Right lobe of liver (tissue), 6 donors: ENCODE measurements around the gene NUTF2. TPM values are rescaled to one million over a fixed set of nuclear protein-coding genes. Genes with fewer than 3 reads are reported as not detected.

ENCODE experiments used
- ATAC-seq, 4 donors: fragments of 200-7000 bp; cut with Tn5 transposase; one replicate each; pipeline ENCODE4 v1.9.1; 2020; ENCODE audit warnings: mild to moderate bottlenecking in 4 of 4, moderate library complexity in 4 of 4
- DNase-seq, 3 donors: peaks; one replicate each; pipeline ENCODE4 v3.0.0-alpha.2; 2020
- H3K27ac ChIP-seq, 3 donors: fragments of 200-600 bp; one replicate each; pipeline ENCODE4 v1.8.0; 2022
- H3K27me3 ChIP-seq, 2 donors: fragments of 200-600 bp; one replicate each; pipeline ENCODE4 v1.8.0; 2022
- H3K36me3 ChIP-seq, 4 donors: fragments of 200-600 bp; sonication (generic) in 1 of 4; one replicate each; pipeline versions ENCODE4 v1.5.1 to v1.8.0; 2017 to 2022; ENCODE audit warnings: control low read depth in 1 of 4
- H3K4me1 ChIP-seq, 4 donors: fragments of 200-600 bp; sonication (generic) in 1 of 4; one replicate each; pipeline versions ENCODE4 v1.5.1 to v1.8.0; 2017 to 2022; ENCODE audit warnings: control low read depth in 1 of 4
- H3K4me3 ChIP-seq, 3 donors: fragments of 200-600 bp; one replicate each; pipeline ENCODE4 v1.8.0; 2022
- H3K9me3 ChIP-seq, 4 donors: fragments of 200-600 bp; sonication (generic) in 1 of 4; one replicate each; pipeline versions ENCODE4 v1.5.1 to v1.8.0; 2017 to 2022; ENCODE audit warnings: control low read depth in 1 of 4
- CTCF ChIP-seq, 4 donors: fragments of 200-600 bp in 3 of 4; fragments of 450-650 bp in 1 of 4; IDR thresholded peaks; one replicate each; pipeline versions ENCODE4 v1.5.1 to v1.8.0; 2016 to 2022; ENCODE audit warnings: antibody characterized with exemption in 4 of 4, mild to moderate bottlenecking in 2 of 4
- POLR2A ChIP-seq: fragments of 450-650 bp; IDR thresholded peaks from one replicate; pipeline ENCODE4 v1.6.1; 2017; ENCODE audit warnings: antibody characterized with exemption, mild to moderate bottlenecking
- WGBS: methylation state at CpG from one replicate; pipeline ENCODE4 v1.1.6; 2018; ENCODE audit warnings: low coverage, low lambda C conversion rate; ENCODE audit not compliant: insufficient coverage; ENCODE audit errors: missing lambda C conversion rate; 5-methylcytosine and 5-hydroxymethylcytosine counted together
- intact Hi-C, 2 donors: fragments of 100-400 bp; cut with DNase I; formaldehyde crosslinking; loops; one replicate each; pipeline versions ENCODE4 v1.11.2 to v1.14.1; 2022
- total RNA-seq, 6 experiments: library from RNA; depleted of rRNA in 2 of 6; stranded (reverse); fragments of >200 nt in 2 of 6; fragmentation: NEBNext Ultra II Directional in 3 of 6; extraction: Animal tissue kit (Norgen Biotek cat#: 25700) in 3 of 6; gene quantifications; one replicate each; pipeline versions ENCODE4 v1.1.0 to v1.2.4, GENCODE V29; 2016 to 2023
- donor health status: DM: no; HTN: yes; CAD: no.
- donor health status: DM: no; HTN: no; CAD: no.
- donor health status: DM: no; HTN: no; CAD: no.
- donor health status: DM: no; HTN: yes; CAD: no.
- donor health status: DM: no; HTN: yes; CAD: no.

The NUTF2 gene
- total RNA-seq, 6 experiments from 2014 or later: 23.4 to 67.8 (median 33.9) TPM

GRCh38 chr16:67872131-67872630 is 25.4 kb downstream of the NUTF2 start:
- TF ChIP-seq CTCF (IDR thresholded peaks at IDR 0.05): no peak
- no peak for TF ChIP-seq POLR2A
- ATAC-seq: peak in 1 of 4 donors; percentile 2

DNA sequence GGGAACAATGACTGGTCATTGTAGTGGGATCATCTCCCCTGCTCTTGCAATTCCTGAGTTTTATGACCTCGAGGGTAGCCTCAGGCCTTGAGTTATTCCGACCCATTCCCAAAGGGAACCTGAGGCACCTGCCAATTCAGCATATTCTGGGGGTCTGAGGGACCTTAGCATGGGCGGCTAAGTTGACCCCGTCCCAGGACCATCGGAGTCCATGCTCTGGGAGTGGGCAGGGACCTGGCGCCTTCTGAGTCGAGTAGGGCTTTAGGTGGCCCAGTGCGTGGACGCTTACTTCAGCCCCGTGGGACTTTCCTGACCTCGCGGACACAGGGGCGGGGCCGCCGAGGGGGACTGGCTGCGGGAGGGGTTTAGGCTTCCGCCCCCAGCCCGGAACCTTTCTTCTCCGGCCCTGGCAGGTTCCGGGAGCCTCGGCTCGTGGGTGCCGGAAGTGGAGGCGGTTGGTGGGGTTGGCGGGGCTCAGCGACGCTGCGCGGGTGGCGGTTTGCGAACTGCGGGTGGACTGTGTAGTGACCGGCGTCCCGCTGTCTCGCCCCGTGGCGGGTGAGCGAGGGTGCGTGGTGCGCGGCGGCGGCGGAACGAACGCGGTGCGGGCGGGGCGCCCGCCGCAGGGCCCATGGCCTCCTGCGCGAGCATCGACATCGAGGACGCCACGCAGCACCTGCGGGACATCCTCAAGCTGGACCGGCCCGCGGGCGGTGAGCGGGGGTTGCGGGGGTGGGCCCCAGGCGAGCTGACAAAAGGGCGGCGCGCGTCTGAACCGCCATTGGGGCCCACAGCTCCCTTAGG is 26.1 kb downstream of the NUTF2 start, which contains the start of gene EDC4:
TSS of gene EDC4 (plus strand) at position 422 of the 804 bp plus-strand sequence. CDS start at position 632, 210 bp downstream.
- Histone ChIP-seq H3K36me3 (peaks cover 0 to 27% (median 11%) of the 10 kb centered on the region in 4 donors), H3K9me3 (no peaks in the 10 kb centered on the region), H3K4me3 (peak within 1 kb of the TSS; percentile 67 to 97 (median 96)), H3K4me1 (peaks cover 0 to 35% (median 8%) of the 10 kb centered on the region in 4 donors), H3K27me3 (no peaks in the 10 kb centered on the region), H3K27ac (peak within 1 kb of the TSS; percentile 74 to 84 (median 76))
- intact Hi-C loops: no loop called here
- WGBS: 0% methylated on average over 6 of the region's 72 CpGs
- ATAC-seq (peak; percentile 91 to 97 (median 94)), DNase-seq (peak; percentile 88 to 93 (median 91))
- TF ChIP-seq CTCF (IDR thresholded peaks at IDR 0.05) (no peak), POLR2A (peak; percentile 27)

More at GRCh38 chr16:67872131-67872630, 25.4 kb downstream of the NUTF2 start:
- DNase-seq: no peak
- H3K9me3 ChIP-seq: no peaks in the 10 kb centered on the region
- no peaks in the 10 kb centered on the region for H3K27me3 ChIP-seq
- H3K4me1 ChIP-seq: peaks cover 0 to 35% (median 8%) of the 10 kb centered on the region in 4 donors
- peak overlapping the region; percentile 74 to 84 (median 76) for H3K27ac ChIP-seq
- 60% methylated on average over 2 of the region's 2 CpGs for WGBS
- peak overlapping the region; percentile 67 to 97 (median 96) for H3K4me3 ChIP-seq
- intact Hi-C loops: no loop called here
- H3K36me3 ChIP-seq: peaks cover 0 to 26% (median 8%) of the 10 kb centered on the region in 4 donors

DNA sequence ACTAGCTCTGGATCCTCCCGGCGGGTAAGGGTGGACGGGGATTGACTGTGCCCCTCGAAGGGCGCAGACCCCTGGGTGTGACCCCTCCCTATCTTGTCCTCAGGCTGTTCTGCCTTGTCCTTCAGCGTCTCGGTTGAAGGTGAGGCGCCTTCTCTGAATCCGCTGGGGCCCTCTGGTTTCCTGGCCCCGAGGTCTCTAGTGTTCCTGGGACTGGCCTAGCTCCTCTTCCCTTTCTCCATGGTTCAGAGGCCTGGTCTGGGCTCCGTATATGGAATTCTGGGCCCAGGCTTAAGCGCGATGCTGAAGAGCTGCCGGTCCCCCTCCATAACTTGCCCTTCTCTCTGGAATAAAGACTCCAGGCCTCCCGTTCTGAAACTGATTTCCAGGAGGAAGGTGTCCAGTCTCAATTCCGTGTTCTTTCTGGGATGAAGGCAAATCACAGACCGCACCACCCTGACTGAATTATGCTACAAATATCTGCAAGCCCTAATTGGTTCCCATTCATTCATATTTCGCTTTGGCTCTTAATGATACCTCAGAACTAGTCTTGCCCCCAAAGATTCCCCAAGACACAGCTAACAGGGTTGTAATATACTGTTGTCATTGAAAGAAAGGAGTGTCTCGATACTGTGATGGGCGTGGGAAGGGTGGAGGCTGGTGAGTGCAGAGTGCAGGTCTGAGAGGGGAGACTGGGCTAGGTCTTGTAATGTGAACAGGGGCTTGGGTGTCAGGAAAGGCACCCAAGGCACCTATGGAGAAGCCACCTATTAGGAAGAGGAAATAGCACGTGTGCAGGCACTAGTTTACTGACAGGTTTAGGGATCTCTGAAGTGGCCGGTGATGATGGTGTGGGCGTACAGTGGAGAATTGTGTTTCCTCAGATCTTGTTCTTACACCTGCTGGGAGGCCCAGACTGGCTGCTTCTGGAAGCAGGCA is 27.0 kb downstream of the NUTF2 start:
- Histone ChIP-seq H3K27me3 (no peaks in the 10 kb centered on the region), H3K27ac (peak overlapping the region; percentile 74 to 84 (median 76)), H3K36me3 (peaks cover 0 to 27% (median 13%) of the 10 kb centered on the region in 4 donors), H3K4me3 (peak overlapping the region; percentile 67 to 97 (median 96)), H3K9me3 (no peaks in the 10 kb centered on the region), H3K4me1 (peaks cover 0 to 35% (median 8%) of the 10 kb centered on the region in 4 donors)
- DNase-seq (no peak), ATAC-seq (peak in 2 of 4 donors; percentile 1 to 3)
- intact Hi-C loops: no loop called here
- 20% methylated on average over 10 of the region's 23 CpGs for WGBS
- TF ChIP-seq POLR2A: no peak
- no peak for TF ChIP-seq CTCF (IDR thresholded peaks at IDR 0.05)

DNA sequence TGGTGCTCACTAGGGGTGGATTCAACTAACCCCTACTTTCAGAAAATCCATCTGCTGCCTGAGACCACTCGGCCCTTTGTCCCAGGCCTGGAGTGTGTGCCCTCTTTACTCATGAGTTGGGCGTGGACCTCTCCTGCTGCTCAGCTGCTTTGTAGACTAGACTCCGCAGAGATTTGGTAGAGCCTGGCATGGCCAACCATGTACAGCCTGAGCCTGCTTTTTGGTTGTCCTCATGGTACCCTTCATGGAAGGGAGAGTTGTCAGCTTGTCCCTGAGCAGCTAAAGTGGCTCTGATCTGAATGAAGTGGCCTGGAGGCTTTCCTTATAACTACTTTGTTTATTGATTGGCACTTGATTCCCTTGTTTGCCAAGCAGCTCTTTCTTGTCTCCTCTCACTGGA is 27.6 kb downstream of the NUTF2 start:
- Histone ChIP-seq H3K4me1 (peaks cover 0 to 35% (median 8%) of the 10 kb centered on the region in 4 donors), H3K4me3 (peak overlapping the region in 1 of 3 donors; percentile 97), H3K27ac (no peak overlapping the region), H3K36me3 (peaks cover 0 to 31% (median 18%) of the 10 kb centered on the region in 4 donors), H3K27me3 (no peaks in the 10 kb centered on the region), H3K9me3 (no peaks in the 10 kb centered on the region)
- no peak for TF ChIP-seq CTCF (IDR thresholded peaks at IDR 0.05)
- no peak for TF ChIP-seq POLR2A
- no CpG with 5 or more reads among the region's 3 CpGs for WGBS
- DNase-seq (no peak), ATAC-seq (no peak)
- intact Hi-C loops: no loop called here
